Measurements from ENCODE around the gene RTN1.
"Not testable (repeated sequence)": the region's sequence is repeated elsewhere in the genome, so short reads cannot be mapped to it uniquely, and the experiment has no call there.

Gene RTN1

GRCh38 chr14:59699442-59699841 lies 171.1 kb downstream of the RTN1 start:
- no peak for DNase-seq

GRCh38 chr14:59698793-59699192 lies 171.8 kb downstream of the RTN1 start:
- no peak for DNase-seq

- no peak for DNase-seq
These were observed 175.4 kb downstream of the RTN1 start for GRCh38 chr14:59695198-59695597.

DNA sequence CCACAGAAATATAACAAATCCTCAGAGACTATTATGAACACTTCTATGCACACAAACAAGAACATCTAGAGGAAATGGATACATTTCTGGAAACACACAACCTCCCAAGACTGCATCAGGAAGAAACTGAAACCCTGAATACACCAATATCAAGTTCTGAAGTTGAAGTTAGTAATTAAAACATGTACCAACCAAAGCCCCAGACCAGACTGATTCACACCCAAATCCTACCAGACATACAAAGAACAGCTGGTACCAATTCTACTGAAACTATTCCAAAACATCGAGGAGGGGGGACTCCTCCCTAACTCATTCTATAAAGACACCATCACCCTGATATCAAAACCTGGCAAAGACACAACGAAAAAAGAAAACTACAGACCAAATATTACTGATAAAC lies 179.3 kb downstream of the RTN1 start:
- no peak for DNase-seq

- DNase-seq, result no peak
These were observed 180.2 kb downstream of the RTN1 start for GRCh38 chr14:59690426-59690825.

DNA sequence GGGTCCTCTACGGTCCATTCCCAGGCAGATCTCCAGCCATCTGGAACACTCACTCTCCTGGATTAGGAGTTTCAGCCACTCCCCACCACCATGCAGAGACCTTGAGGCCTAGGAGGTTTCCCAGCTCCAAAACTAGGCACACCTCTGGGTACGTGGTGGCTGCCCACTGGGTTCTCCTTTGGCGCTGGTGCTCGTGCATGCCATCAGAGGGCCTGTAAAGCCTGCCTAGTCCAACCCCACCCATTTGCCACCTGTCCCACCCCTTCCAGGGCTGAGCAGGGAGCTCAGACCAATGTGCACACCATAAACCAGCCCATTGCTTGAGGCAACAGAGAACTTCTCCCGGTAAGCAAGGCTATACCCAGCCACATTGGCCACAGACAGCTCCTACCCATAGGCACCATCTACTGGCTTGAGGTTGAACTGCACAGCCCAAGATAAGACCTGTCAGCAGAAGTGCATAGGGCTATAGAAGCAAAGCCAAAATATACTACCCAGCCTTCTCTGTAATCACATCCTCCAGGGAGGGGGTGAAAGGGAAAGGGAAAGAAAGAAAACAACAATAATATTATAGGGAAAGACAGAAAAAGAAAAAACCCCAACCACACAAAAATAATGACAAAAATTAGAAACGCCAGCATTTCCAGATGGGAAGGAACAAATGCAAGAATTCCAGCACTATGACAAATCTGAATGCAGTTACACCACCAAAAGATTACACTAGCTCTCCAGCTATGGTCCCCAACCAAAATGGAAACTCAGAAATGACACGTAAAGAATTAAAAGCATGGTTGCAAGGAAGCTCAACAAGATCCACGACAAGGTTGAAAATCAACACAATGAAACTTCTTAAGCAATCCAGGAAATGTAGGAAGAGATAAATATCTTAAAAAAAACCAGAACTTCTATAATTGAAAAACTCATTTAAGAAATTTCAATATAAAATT lies 182.1 kb downstream of the RTN1 start:
- DNase-seq, result peak; percentile 60 to 80

DNA sequence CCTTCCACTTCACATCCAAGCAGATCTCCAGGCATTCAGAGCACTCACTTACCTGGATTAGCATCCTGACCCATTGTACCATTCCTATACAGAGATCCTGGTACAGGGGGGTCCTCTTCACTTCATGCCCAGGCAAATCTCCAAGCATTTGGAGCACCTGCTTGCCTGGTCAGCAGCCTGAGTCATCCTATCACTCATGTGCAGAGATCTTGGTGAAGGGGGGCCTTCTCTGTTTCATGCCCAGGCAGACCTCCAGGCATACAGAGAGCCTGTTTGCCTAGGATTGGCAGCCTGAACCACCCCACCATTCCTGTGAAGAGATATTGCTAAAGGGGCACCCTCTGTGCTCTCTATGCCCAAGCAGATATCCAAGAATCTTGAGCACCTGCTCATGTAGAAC lies 182.9 kb downstream of the RTN1 start:
- no peak for DNase-seq

- peak; percentile 50 to 54 for DNase-seq
These were observed 190.7 kb downstream of the RTN1 start for GRCh38 chr14:59679872-59680271.

DNA sequence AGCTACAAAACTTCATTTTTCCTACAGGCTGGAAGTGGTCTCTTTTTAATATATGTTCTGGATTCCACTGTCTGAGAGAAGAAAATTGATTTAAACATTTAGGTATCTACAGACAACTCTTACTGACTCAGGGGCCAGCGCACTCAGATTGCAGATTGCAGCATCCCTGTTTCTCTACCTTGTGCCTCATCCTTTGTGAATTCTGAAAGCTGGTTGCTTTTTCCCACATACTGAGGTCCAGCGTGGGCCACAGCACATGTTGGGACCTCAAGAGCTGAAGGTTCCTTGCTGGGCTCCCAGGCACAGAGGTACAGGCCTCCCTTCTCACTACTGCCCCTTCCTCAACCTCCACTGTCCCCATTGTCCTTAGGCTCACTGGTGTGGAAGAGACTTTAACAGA lies 192.2 kb downstream of the RTN1 start:
- no peak for DNase-seq

DNA sequence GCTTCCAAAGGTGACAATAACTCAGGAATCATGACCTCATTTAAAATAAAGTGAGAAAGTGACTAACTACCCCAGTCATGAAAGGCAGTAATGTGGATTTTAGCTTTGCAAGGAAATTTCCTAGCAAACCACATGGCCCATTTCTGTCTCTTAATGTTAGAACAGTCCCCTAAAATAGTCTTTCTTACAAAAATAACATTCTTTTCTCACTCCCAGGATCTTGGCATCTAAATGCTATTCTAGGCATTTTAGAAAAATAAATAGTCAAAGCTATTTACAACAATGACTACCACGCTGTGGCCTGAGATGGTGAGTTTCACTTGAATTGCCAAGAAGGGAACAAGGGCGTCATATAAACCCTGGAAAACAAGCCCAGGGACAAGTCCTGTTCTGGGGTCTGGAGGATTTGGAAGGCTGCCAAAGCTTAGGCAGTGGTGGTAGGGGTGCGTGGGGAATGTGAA lies 192.8 kb downstream of the RTN1 start:
- DNase-seq, result no peak

DNA sequence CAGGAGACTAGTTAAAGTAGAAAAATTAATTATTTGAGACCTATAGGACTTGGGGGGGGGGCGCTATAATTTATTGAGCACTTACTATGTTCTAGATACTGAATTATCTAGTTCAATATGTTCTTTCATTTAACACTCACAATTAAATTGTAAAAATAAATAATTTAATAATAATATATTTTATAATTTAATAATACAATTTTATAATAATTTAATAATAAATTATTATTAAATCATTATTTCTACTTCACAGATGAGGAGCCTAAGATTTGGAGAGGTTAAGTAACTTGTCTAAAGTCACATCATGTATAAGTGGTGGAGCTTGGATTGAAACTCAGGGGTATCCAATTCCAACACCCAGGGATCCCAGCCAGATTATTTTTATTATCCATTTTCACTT lies 195.2 kb downstream of the RTN1 start:
- DNase-seq, result no peak

DNA sequence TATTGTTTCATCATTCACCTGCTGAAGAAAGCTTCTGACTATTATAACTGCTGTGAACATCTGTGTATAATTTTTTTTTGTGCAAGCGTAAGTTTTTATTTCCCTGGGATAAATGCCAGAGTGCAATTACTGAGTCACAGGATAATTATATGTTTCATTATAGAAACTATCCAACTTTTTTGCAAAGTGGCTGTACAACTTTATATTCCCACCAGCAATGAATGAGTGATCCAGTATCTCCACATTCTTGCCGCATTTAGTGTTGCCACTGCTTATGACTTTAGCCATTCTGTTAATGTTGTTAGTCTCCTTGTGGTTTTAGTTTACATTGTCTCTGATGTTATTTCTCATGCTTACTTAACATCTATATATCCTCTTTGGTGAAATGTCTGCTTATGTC lies 205.8 kb downstream of the RTN1 start:
- DNase-seq, result no peak

GRCh38 chr14:59657769-59658168 lies 212.8 kb downstream of the RTN1 start:
- DNase-seq, result no peak

- no peak for DNase-seq
These were observed 214.1 kb downstream of the RTN1 start for GRCh38 chr14:59656473-59656872.

GRCh38 chr14:59654131-59654530 lies 216.4 kb downstream of the RTN1 start:
- not testable (repeated sequence) for DNase-seq

- not testable (repeated sequence) for DNase-seq
These were observed 223.7 kb downstream of the RTN1 start for GRCh38 chr14:59646832-59647231.

GRCh38 chr14:59638885-59639284 lies 231.7 kb downstream of the RTN1 start:
- DNase-seq, result no peak

DNA sequence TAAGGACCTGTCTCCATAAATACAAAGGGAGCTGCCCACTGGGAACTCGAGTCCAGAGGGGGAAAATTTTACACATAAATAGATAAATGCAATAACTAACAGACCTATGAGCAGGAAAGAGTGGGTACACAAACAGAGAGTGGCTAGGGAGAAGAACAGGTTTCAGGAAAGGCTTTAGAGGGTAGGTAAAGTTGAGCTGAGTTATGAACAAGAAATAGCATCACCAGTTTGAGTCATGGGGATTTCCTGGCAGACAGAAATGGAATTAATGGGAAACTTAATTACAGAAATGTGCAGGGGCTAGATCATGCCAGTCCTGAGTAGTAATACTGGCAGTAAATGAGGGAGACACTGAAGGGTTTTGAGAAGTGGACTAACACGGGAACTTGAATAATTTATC lies 236.0 kb downstream of the RTN1 start:
- no peak for DNase-seq

GRCh38 chr14:59633486-59633885 lies 237.1 kb downstream of the RTN1 start:
- no peak for DNase-seq

- peak; percentile 24 to 79 for DNase-seq
These were observed 238.2 kb downstream of the RTN1 start for GRCh38 chr14:59632381-59632780.

DNA sequence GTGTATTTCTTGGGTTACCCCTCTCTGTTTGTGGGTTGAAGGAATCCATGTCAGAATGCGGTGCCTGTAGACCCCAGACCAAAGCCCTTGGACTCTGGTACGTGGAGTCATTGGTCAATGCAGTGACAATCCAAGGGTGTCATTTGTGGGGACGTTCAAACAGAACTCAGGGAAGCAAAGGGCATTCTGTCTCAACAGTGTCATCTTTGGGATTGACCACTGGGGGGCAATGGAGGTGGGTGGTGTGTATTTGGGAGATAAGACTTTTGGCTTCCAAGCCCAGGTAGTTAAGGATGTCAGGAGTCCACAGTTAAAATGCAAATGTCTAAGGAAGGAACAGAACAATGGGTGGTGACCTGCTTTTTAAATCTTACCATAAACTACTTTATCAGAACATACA lies 239.3 kb downstream of the RTN1 start:
- peak; percentile 31 to 56 for DNase-seq

GRCh38 chr14:59630288-59630963 lies 240.2 kb downstream of the RTN1 start:
- DNase-seq, result peak in 1 of 2 experiments; percentile 50

DNA sequence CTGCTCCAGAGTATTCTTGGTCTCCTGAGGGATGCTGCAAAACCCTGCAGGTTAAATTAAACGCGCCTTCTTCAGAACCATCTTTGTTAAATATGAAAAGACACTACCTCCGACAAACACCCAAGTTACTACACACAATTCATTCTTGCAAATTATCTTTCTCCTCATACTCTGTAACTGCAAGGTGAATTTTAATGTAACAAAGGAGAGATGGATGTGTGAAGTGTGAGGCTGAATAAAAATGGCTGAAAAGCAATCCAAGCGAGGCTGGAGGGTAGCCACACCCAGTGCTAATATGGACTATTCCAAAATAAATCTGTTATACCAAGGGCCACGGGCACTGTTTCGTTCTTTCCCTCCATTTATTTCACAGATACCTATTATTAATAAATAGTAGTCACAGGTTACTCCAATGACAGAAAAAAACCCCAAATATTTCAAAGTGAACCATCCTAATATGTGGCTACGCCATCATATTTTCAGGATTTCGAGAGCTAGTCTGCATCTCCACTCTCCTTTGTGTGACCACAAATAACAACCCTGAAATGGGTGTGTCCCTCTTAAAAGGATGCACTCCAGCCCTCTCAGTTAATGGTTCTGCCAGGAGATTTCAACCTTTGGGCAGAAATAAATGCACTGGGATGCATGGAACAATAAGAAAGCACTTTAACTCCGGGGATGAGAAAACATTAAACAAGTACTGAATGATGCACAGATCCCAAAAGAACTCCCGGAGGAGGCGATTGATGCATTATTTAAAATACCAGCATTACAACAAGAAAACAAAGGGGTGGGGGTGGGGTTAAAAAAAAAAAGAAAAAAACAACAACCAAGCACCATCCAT lies 240.9 kb downstream of the RTN1 start:
- peak in 1 of 2 experiments; percentile 13 for DNase-seq

Measured in NCI-H526 (cell line).